Neural cell (in vitro differentiated cells): Measurements from ENCODE around the gene PLAC8L1.

ENCODE experiments used
- CTCF ChIP-seq: fragments of 450-650 bp; IDR thresholded peaks from 2 replicates; pipeline ENCODE4 v1.5.1; 2014; ENCODE audit warnings: antibody characterized with exemption, mild to moderate bottlenecking, moderate library complexity; ENCODE audit not compliant: poor library complexity, severe bottlenecking
- EP300 ChIP-seq: fragments of 450-650 bp; conservative IDR thresholded peaks from 2 replicates; pipeline ENCODE4 v1.6.1; 2014; ENCODE audit warnings: antibody characterized with exemption, mild to moderate bottlenecking, moderate library complexity; ENCODE audit not compliant: poor library complexity, severe bottlenecking
- EZH2 ChIP-seq: fragments of 200-600, 300-800 bp; shearing (Covaris generic), sonication (generic); IDR thresholded peaks from 2 replicates; pipeline ENCODE4 v1.6.1; 2014; ENCODE audit warnings: antibody characterized with exemption, low read length, borderline replicate concordance, mild to moderate bottlenecking; ENCODE audit not compliant: insufficient read depth, poor library complexity, severe bottlenecking
- MXI1 ChIP-seq: fragments of 450-650 bp; conservative IDR thresholded peaks from 2 replicates; pipeline ENCODE4 v1.6.1; 2014; ENCODE audit warnings: antibody characterized with exemption, mild to moderate bottlenecking; ENCODE audit not compliant: poor library complexity, severe bottlenecking
- POLR2AphosphoS5 ChIP-seq: IDR thresholded peaks from 2 replicates; pipeline ENCODE4 v1.6.1; 2012
- RAD21 ChIP-seq: fragments of 450-650 bp; conservative IDR thresholded peaks from 2 replicates; pipeline ENCODE4 v1.6.1; 2014; ENCODE audit warnings: antibody characterized with exemption, mild to moderate bottlenecking, moderate library complexity
- REST ChIP-seq: IDR thresholded peaks from 2 replicates; pipeline ENCODE4 v1.6.1; 2012; ENCODE audit warnings: borderline replicate concordance
- SMC3 ChIP-seq: fragments of 450-650 bp; conservative IDR thresholded peaks from 2 replicates; pipeline ENCODE4 v1.6.1; 2014; ENCODE audit warnings: antibody characterized with exemption, mild to moderate bottlenecking, moderate library complexity; ENCODE audit not compliant: poor library complexity
- TAF1 ChIP-seq: IDR thresholded peaks from 2 replicates; pipeline ENCODE4 v1.6.1; 2012; ENCODE audit warnings: low read depth

GRCh38 chr5:146040527-146040926, 64.8 kb downstream of the PLAC8L1 start:
- no peak for TF ChIP-seq CTCF
- no peak for TF ChIP-seq EZH2
- TF ChIP-seq REST, result no peak
- no peak for TF ChIP-seq POLR2AphosphoS5
- no peak for TF ChIP-seq EP300
- TF ChIP-seq SMC3, result no peak
- TF ChIP-seq RAD21, result no peak
- TF ChIP-seq TAF1, result no peak
- no peak for TF ChIP-seq MXI1
